Stimulated activated CD8-positive, alpha-beta memory T cell treated with anti-CD3 and anti-CD28 coated beads, Interleukin-2, amount 100 ng/mL, for 48 hours (primary cell): ENCODE results near the gene KIF22.

Source experiments
- DNase-seq, 2 donors: peaks; one replicate each; pipeline ENCODE4 v3.0.0-alpha.2; 2020; ENCODE audit warnings: low read depth in 2 of 2

Gene KIF22

DNA sequence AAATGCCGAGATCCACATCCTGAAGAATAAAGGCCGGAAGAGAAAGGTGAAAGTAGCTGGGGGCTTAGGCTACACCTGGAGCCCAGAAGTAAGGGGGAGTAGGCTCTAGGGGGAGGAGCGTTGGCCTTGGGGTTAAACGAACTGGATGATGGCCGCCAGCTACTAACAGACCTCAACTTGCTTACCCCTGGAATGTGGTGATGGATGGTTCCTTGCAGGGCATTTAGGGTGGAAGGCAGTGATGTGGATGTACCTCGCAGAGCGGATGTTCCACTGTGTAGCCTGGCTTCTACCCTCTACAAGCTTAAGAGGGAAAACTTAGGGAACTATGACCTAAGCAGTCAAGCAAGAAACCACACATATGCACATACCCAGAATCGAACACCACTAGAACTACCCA is 13.5 kb downstream of the KIF22 start:
- DNase-seq, result no peak

DNA sequence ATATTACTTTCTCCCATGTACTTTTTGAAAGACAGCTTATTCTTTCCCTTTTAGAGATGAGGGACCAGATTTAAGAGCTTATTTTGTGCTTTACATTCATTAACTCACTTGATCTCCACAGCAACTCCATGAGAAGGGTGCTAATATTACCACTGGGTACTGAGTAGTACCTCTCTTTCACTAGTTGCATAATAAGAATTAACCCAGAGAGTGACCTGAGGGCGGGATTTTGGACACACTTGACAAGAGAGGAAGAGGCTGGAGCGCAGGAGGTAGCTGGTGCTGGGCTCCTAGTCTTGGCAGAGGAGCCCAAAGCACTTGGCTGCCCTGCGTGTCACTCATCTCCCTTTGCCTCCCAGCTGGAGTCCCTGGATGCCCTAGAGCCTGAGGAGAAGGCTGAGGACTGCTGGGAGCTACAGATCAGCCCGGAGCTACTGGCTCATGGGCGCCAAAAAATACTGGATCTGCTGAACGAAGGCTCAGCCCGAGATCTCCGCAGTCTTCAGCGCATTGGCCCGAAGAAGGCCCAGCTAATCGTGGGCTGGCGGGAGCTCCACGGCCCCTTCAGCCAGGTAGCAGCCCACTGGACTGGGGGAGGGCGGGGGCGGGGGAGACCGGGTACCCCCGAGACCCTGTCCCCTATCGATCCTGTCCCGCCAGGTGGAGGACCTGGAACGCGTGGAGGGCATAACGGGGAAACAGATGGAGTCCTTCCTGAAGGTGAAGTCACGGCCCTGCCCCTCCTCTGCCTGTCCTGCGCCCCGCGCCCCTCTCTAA is 14.1 kb downstream of the KIF22 start:
- DNase-seq, result no peak

DNA sequence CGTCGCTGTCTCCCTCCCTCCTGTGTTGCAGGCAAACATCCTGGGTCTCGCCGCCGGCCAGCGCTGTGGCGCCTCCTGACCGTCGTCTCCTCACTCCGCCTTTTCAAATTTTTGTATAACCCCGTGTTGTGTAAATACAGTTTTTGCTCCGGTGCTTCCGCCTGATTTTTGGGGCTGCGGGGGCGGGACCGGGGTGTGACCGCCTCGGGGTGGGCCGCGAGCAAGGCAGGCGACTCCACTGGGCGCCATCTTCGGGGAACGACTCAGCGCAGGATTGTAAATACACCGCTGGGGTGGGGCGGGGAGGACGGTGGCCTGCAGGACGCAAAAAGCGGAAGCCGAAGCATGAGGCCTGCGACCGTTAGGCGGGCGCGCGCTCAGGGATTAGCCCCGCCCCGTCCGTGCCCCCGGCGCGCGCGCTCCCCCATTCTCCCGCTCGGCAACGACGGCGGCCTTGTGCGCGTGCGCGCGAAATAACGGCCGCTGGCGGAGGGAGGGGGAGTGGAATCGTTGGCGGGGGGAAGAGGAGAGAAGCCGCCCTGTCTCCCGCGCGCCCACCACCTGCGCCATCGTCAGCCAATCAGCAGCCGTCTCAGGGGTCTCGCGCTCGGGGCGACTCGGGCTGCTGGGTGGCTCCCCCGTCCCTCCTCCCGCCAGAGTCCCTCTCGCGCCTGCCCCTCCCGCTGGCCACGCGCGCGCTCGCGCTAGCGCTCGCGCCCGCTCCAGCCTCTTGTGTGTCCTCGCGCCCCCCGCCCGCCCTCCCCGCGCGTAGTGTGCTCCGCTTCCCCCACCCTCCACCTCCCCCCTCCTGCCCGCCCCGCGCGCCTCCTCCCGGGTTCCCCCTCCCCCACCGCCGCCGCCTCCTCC is 14.9 kb downstream of the KIF22 start:
- peak; percentile 96 to 97 for DNase-seq

GRCh38 chr16:29806099-29806579 is 15.6 kb downstream of the KIF22 start, which contains the start of gene MAZ:
MAZ (plus strand) TSS chr16:29806529; CDS start chr16:29806702, 173 bp downstream.
- DNase-seq, result peak in 1 of 2 donors; percentile 74

GRCh38 chr16:29806641-29807425 is 16.3 kb downstream of the KIF22 start:
- peak in 1 of 2 donors; percentile 41 for DNase-seq

- DNase-seq, result peak; percentile 80 to 86
These were observed 17.1 kb downstream of the KIF22 start for GRCh38 chr16:29807426-29808218.

DNA sequence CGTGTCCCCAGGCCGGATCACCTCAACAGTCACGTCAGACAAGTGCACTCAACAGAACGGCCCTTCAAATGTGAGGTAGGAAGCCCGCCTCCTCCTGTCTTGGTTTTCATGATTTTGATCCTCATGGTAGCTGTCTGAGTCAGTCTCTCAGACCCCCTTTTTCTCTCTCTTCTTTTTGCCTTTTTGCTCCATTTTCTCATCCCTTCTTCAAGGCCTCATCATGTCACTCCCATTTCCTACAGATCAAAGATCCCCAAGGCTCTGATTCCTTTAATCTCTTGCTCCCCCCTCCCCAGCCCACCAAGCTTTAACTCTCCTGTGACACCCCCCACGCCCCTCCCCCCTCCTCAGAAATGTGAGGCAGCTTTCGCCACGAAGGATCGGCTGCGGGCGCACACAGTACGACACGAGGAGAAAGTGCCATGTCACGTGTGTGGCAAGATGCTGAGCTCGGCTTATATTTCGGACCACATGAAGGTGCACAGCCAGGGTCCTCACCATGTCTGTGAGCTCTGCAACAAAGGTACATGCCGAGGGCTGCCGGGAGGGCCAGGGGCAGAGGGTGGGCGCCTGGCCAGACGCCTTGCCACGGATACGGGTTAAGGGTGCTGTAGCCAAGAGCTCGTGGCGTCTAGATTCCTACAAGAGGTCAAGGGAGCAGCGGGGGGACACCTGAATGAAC is 17.8 kb downstream of the KIF22 start:
- no peak for DNase-seq

- no peak for DNase-seq
These were observed 18.6 kb downstream of the KIF22 start for GRCh38 chr16:29809031-29809747.

- DNase-seq, result peak in 1 of 2 donors; percentile 45
These were observed 19.5 kb downstream of the KIF22 start for GRCh38 chr16:29809850-29810698.

DNA sequence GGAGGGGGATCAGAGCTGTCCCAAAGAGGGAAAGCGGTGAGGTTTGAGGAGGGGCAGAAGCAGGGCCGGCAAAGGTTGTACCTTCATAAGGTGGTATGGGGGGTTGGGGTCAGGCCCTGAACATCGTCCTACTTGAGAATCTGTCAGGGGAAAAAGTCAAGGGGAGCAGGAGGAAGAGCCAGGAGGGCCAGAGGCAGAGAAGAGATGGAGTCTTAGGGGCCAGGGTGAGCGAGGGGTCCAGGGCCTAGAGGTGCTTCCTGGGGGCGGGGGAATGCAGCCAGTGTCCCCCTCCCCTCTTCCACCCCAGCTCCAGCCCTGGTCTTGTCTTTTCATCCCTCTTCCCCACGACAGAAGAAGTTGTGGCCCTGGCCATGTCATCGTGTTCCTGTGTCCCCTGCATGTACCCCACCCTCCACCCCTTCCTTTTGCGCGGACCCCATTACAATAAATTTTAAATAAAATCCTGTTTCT is 20.2 kb downstream of the KIF22 start:
- DNase-seq, result no peak

GRCh38 chr16:29811170-29811895 is 20.8 kb downstream of the KIF22 start:
- peak; percentile 77 to 79 for DNase-seq

- peak in 1 of 2 donors; percentile 50 for DNase-seq
These were observed 21.5 kb downstream of the KIF22 start, which contains the start of gene PRRT2 for GRCh38 chr16:29811896-29812665. PRRT2 (plus strand) TSS chr16:29812193; CDS start chr16:29813055, 862 bp downstream.

DNA sequence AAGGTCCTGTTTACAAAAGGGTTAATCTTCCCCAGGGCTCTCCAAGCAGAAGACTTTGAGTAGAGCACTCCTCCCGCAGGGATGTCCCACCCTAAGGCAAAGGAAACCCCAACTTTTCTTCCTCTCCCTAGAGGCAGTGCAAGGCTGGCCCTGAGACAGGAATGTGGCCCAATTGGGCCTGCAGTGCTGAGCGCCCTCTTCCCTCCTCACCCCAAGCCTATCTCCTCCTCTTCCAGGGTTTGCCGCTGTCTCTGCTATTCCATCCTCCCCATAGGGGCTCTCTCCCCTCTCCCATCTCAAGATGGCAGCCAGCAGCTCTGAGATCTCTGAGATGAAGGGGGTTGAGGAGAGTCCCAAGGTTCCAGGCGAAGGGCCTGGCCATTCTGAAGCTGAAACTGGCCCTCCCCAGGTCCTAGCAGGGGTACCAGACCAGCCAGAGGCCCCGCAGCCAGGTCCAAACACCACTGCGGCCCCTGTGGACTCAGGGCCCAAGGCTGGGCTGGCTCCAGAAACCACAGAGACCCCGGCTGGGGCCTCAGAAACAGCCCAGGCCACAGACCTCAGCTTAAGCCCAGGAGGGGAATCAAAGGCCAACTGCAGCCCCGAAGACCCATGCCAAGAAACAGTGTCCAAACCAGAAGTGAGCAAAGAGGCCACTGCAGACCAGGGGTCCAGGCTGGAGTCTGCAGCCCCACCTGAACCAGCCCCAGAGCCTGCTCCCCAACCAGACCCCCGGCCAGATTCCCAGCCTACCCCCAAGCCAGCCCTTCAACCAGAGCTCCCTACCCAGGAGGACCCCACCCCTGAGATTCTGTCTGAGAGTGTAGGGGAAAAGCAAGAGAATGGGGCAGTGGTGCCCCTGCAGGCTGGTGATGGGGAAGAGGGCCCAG is 22.4 kb downstream of the KIF22 start:
- no peak for DNase-seq

- no peak for DNase-seq
These were observed 23.4 kb downstream of the KIF22 start for GRCh38 chr16:29813644-29814562.

DNA sequence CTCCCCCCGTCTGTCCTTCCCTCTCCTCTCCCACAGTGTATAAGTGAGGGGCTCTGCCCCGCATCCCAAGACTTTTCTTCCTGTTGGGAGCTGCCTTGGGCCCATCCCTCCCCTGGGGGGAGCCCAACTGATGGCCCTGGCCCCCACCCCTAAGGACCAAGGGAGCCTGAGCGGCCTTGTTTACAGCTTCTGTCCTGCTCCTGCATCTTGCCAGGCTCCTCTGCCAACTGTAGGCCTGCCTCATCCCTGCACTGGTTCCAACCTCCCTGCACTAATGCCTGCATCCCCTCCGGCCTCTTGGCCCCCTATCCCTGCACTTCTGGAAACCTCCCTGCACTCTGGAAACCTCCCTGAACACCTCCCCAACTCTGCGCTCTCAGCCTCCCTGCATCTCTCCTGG is 24.0 kb downstream of the KIF22 start:
- DNase-seq, result no peak
